Ureter (tissue), 1 donor: ENCODE results near the gene NODAL. TPM values are rescaled to one million over a fixed set of nuclear protein-coding genes. Genes with fewer than 3 reads are reported as not detected.
"Not testable (repeated sequence)": the region's sequence is repeated elsewhere in the genome, so short reads cannot be mapped to it uniquely, and the experiment has no call there.

ENCODE experiments used
- DNase-seq: peaks from one replicate; pipeline ENCODE4 v3.0.0-alpha.2; 2020; ENCODE audit warnings: low spot score
- total RNA-seq: library from RNA; stranded (reverse); gene quantifications from one replicate; pipeline ENCODE4 v1.2.4, GENCODE V29; 2023
- donor health status: DM: yes; HTN: yes; CAD: no.

The NODAL gene
- total RNA-seq, result not detected

GRCh38 chr10:70441161-70441894 lies at the start of gene NODAL:
Gene NODAL, minus strand, starts transcription at chr10:70441681. Its CDS starts 14 bp downstream, at chr10:70441667.
- no peak for DNase-seq

GRCh38 chr10:70490142-70490541 lies 48.7 kb upstream of the NODAL start:
- no peak for DNase-seq

GRCh38 chr10:70487824-70488223 lies 46.3 kb upstream of the NODAL start:
- DNase-seq, result no peak

- DNase-seq, result not testable (repeated sequence)
Observed at GRCh38 chr10:70483872-70484271, 42.4 kb upstream of the NODAL start.

- no peak for DNase-seq
Observed at GRCh38 chr10:70482982-70483760, 41.7 kb upstream of the NODAL start.

GRCh38 chr10:70481831-70482530 lies 40.5 kb upstream of the NODAL start:
- DNase-seq, result no peak

- no peak for DNase-seq
Observed at GRCh38 chr10:70481105-70481504, 39.6 kb upstream of the NODAL start.

GRCh38 chr10:70480239-70480861 lies 38.9 kb upstream of the NODAL start:
- no peak for DNase-seq

GRCh38 chr10:70479626-70480238 lies 38.3 kb upstream of the NODAL start:
- DNase-seq, result no peak

- DNase-seq, result no peak
Observed at GRCh38 chr10:70479165-70479581, 37.7 kb upstream of the NODAL start.

GRCh38 chr10:70478191-70479164 lies 37.0 kb upstream of the NODAL start, which contains the start of gene PALD1:
Gene PALD1, plus strand, starts transcription at chr10:70478767. Its CDS starts 47,185 bp downstream, at chr10:70525952.
- DNase-seq, result peak; percentile 76

- no peak for DNase-seq
Observed at GRCh38 chr10:70477661-70478162, 36.2 kb upstream of the NODAL start.

- DNase-seq, result no peak
Observed at GRCh38 chr10:70476249-70477035, 35.0 kb upstream of the NODAL start.

GRCh38 chr10:70475661-70476060 lies 34.2 kb upstream of the NODAL start:
- no peak for DNase-seq

- no peak for DNase-seq
Observed at GRCh38 chr10:70474780-70475179, 33.3 kb upstream of the NODAL start.

- DNase-seq, result no peak
Observed at GRCh38 chr10:70472799-70473454, 31.4 kb upstream of the NODAL start.

- no peak for DNase-seq
Observed at GRCh38 chr10:70466951-70467350, 25.5 kb upstream of the NODAL start.

- no peak for DNase-seq
Observed at GRCh38 chr10:70465832-70466231, 24.4 kb upstream of the NODAL start.

- DNase-seq, result no peak
Observed at GRCh38 chr10:70465278-70465677, 23.8 kb upstream of the NODAL start.
